Measurements from ENCODE around the gene PNN. TPM values are rescaled to one million over a fixed set of nuclear protein-coding genes. Genes with fewer than 3 reads are reported as not detected.
A peak's percentile ranks its signal among the peaks of the same experiment; 100 is the strongest.

Gene PNN
- polyA plus RNA-seq, 1 donor (not counting 4 experiments of a cell fraction or from before 2014, with no cell fraction given) = 30.6 TPM

DNA sequence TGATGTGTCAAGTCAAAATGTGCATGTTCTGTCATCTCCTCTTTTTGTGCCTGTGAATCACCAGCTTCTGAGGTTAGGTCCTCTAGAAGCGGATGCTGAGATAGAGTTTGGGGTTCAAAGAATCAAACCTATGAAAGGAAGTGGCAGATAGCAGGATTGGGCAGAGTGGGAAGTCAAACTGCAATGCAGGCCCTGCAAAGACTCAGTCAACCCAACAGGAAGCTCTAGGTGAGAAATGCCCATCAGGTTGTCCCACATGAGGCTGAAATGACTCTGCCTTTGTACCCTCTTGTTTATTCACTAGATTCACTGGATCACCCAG, 54.1 kb downstream of the PNN start:
- Histone ChIP-seq H4K20me1 (ENCODE audit: control insufficient read depth, extremely low read depth, insufficient read depth, low read length) (no peaks in the 10 kb centered on the region), H3K4me2 (ENCODE audit: control insufficient read depth, extremely low read depth, insufficient read depth, low read depth, low read length) (peak overlapping the region; percentile 9), H3K4me1 (ENCODE audit: control insufficient read depth, extremely low read depth, insufficient read depth, low read length) (peaks cover 7% of the 10 kb centered on the region), H2AFZ (ENCODE audit: control insufficient read depth, low read length) (no peak overlapping the region), H3K27me3 (ENCODE audit: control insufficient read depth, extremely low read depth, insufficient read depth, low read length) (no peaks in the 10 kb centered on the region), H3K79me2 (ENCODE audit: control insufficient read depth, insufficient read depth, low read length) (no peaks in the 10 kb centered on the region), H3K9ac (ENCODE audit: control insufficient read depth, extremely low read depth, insufficient read depth, low read length) (no peak overlapping the region), H3K9me1 (ENCODE audit: control insufficient read depth, extremely low read depth, insufficient read depth, low read length) (no peaks in the 10 kb centered on the region), H3K4me3 (ENCODE audit: control insufficient read depth in 2 of 3, extremely low read depth in 1 of 3, insufficient read depth in 2 of 3, low read depth in 1 of 3, low read length in 3 of 3) (no peak overlapping the region), H3K9me3 (ENCODE audit: control insufficient read depth, low read depth, low read length) (no peaks in the 10 kb centered on the region), H3K27ac (ENCODE audit: control insufficient read depth, insufficient read depth, low read length) (peak overlapping the region; percentile 49), H3K36me3 (ENCODE audit: control insufficient read depth in 2 of 2, extremely low read depth in 1 of 2, insufficient read depth in 2 of 2, low read length in 2 of 2) (no peaks in the 10 kb centered on the region)
- dilution Hi-C loops (cut with MboI; ENCODE audit: extremely low pct_ligation_motif_present, low sequenced_read_pairs) = no loop called here
- TF ChIP-seq, protein P1, sequence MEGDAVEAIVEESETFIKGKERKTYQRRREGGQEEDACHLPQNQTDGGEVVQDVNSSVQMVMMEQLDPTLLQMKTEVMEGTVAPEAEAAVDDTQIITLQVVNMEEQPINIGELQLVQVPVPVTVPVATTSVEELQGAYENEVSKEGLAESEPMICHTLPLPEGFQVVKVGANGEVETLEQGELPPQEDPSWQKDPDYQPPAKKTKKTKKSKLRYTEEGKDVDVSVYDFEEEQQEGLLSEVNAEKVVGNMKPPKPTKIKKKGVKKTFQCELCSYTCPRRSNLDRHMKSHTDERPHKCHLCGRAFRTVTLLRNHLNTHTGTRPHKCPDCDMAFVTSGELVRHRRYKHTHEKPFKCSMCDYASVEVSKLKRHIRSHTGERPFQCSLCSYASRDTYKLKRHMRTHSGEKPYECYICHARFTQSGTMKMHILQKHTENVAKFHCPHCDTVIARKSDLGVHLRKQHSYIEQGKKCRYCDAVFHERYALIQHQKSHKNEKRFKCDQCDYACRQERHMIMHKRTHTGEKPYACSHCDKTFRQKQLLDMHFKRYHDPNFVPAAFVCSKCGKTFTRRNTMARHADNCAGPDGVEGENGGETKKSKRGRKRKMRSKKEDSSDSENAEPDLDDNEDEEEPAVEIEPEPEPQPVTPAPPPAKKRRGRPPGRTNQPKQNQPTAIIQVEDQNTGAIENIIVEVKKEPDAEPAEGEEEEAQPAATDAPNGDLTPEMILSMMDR (optimal IDR thresholded peaks at IDR 0.05 in 1 of 3, IDR thresholded peaks at IDR 0.05 in 1 of 3, conservative IDR thresholded peaks at IDR 0.05 in 1 of 3; ENCODE audit: extremely low read depth in 1 of 3, insufficient read depth in 2 of 3, low read length in 3 of 3) = no peak
- no peak for TF ChIP-seq EZH2 (IDR thresholded peaks at IDR 0.05; ENCODE audit: low read length)
- FAIRE-seq = no peak
- DNase-seq (ENCODE audit: low read depth, low spot score) = no peak

DNA sequence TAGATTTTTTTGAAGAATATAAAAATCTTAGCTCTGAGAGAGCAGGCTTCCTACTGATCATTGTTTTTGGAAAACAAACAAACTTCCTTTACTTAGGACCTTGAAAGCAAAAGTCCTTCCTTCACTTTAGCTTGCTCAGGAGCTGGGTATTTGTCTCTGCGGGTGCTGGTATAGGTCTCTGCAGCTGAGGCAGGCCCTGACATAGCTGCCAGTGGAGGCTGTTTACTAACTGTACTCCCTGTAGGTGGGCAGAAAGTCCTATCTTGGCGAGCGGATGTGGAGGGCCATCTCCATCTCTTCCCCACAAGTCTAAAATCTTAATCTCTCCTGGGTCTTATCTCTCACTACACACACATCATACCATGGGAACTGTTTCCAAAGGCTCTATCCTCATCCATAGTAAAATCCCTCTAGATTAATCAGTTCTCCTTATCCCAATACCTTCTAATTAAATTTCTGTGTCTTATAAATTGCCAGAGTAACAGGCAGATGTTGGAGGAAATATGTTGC, 54.6 kb downstream of the PNN start:
- Histone ChIP-seq H3K36me3 (ENCODE audit: control insufficient read depth in 2 of 2, extremely low read depth in 1 of 2, insufficient read depth in 2 of 2, low read length in 2 of 2) (no peaks in the 10 kb centered on the region), H4K20me1 (ENCODE audit: control insufficient read depth, extremely low read depth, insufficient read depth, low read length) (no peaks in the 10 kb centered on the region), H3K4me3 (ENCODE audit: control insufficient read depth in 2 of 3, extremely low read depth in 1 of 3, insufficient read depth in 2 of 3, low read depth in 1 of 3, low read length in 3 of 3) (no peak overlapping the region), H3K9ac (ENCODE audit: control insufficient read depth, extremely low read depth, insufficient read depth, low read length) (no peak overlapping the region), H3K4me2 (ENCODE audit: control insufficient read depth, extremely low read depth, insufficient read depth, low read depth, low read length) (no peak overlapping the region), H3K9me1 (ENCODE audit: control insufficient read depth, extremely low read depth, insufficient read depth, low read length) (no peaks in the 10 kb centered on the region), H3K27ac (ENCODE audit: control insufficient read depth, insufficient read depth, low read length) (peak overlapping the region; percentile 49), H3K9me3 (ENCODE audit: control insufficient read depth, low read depth, low read length) (no peaks in the 10 kb centered on the region), H3K27me3 (ENCODE audit: control insufficient read depth, extremely low read depth, insufficient read depth, low read length) (no peaks in the 10 kb centered on the region), H3K4me1 (ENCODE audit: control insufficient read depth, extremely low read depth, insufficient read depth, low read length) (peaks cover 7% of the 10 kb centered on the region), H2AFZ (ENCODE audit: control insufficient read depth, low read length) (no peak overlapping the region), H3K79me2 (ENCODE audit: control insufficient read depth, insufficient read depth, low read length) (no peaks in the 10 kb centered on the region)
- FAIRE-seq = no peak
- TF ChIP-seq, protein P1 (optimal IDR thresholded peaks at IDR 0.05 in 1 of 3, IDR thresholded peaks at IDR 0.05 in 1 of 3, conservative IDR thresholded peaks at IDR 0.05 in 1 of 3; ENCODE audit: extremely low read depth in 1 of 3, insufficient read depth in 2 of 3, low read length in 3 of 3) = no peak
- TF ChIP-seq EZH2 (IDR thresholded peaks at IDR 0.05; ENCODE audit: low read length) = no peak
- dilution Hi-C loops (cut with MboI; ENCODE audit: extremely low pct_ligation_motif_present, low sequenced_read_pairs) = no loop called here
- no peak for DNase-seq (ENCODE audit: low read depth, low spot score)

All from keratinocyte (primary cell).